GM12872 (cell line): ENCODE results near the gene TSPYL6.

Source experiments
- TF ChIP-seq, protein P1 (sequence below): IDR thresholded peaks from 3 replicates; pipeline ENCODE4 v1.5.1; 2011; ENCODE audit warnings: low read depth, mild to moderate bottlenecking, low read length, moderate library complexity; ENCODE audit not compliant: insufficient read depth

Gene TSPYL6

DNA sequence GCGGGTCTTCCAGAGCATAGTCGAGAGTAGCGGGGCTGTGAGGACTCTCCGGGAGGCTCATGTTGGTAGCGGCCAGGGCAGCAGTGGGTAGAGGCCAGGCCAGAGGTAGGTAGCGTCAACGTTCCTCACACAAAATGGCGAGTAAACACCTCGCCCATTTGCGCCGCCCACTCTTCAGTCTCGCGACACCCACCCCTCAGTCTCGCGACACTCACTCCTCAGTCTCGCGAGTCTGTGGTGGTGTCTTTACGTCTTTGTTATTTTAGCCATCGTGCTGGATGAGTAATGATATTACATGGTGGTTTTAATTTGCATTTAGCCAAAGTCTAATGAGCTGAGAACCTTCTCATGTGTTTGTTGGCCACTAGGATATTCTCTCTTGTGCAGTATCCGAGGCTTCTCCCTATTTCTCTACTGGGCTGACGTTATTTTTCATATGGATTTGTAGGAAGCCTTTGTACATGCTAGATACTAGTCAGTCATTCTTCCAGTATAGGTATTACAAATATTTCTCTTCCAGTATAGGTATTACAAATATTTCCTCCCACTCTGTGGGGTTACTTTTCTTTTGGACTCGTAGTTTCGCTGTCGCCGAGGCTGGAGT, at the start of gene TSPYL6:
TSS of gene TSPYL6 (minus strand) at position 139 of the 604 bp plus-strand sequence. CDS start at position 61, 78 bp downstream.
- TF ChIP-seq, protein P1, sequence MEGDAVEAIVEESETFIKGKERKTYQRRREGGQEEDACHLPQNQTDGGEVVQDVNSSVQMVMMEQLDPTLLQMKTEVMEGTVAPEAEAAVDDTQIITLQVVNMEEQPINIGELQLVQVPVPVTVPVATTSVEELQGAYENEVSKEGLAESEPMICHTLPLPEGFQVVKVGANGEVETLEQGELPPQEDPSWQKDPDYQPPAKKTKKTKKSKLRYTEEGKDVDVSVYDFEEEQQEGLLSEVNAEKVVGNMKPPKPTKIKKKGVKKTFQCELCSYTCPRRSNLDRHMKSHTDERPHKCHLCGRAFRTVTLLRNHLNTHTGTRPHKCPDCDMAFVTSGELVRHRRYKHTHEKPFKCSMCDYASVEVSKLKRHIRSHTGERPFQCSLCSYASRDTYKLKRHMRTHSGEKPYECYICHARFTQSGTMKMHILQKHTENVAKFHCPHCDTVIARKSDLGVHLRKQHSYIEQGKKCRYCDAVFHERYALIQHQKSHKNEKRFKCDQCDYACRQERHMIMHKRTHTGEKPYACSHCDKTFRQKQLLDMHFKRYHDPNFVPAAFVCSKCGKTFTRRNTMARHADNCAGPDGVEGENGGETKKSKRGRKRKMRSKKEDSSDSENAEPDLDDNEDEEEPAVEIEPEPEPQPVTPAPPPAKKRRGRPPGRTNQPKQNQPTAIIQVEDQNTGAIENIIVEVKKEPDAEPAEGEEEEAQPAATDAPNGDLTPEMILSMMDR = no peak

DNA sequence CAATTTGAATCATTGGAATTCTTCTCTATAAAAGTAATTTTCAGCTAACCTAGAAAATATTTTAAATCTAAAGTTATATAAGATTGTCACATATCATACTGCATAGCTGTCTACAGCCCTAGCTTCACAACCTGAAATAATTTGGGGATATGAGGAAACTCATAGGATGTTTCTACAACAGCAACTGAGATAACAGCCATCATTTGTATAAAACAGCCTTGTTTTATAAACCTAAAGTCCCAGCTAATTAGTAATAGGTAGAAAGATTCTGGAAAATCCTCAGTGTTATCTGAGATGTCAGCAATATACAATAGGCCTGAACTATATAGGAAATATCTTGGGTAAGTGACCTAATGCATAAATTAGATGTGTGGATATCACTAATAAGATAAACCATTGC, 47.6 kb upstream of the TSPYL6 start:
- TF ChIP-seq, protein P1 = no peak

DNA sequence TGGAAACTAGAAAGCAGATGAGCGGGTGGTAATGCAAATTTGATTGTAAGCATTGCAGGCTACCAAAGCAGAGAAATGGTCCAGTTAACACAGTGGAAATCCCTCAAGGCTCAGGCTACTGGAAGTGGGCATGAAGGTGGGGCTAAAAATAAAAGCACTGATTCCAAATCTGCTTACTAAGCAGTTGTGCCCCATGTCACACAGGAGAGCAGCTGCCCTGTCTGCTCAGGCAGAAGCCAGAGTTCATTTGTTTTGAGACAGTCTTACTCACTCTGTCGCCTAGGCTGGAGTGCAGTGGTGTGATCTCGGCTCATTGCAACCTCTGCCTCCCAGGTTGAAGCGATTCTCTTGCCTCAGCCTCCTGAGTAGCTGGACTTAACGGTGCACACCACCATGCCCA, 42.5 kb upstream of the TSPYL6 start:
- TF ChIP-seq, protein P1 = no peak

DNA sequence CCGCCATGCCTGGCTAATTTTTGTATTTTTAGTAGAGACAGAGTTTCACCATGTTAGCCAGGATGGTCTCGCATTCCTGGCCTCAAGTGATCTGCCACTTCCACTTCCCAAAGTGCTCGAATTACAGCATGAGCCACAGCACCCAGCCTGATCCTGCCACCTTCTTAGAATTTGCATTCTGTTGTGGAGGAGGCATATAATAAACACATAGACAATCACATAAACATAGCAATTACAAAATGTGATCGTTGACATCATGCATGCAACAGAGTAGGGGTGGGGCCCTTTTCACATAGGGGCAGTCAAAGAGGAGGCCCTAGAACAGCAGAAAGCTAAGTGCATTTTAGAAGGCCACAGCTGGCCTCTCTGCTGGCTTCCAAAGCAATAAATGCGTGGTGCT, 39.9 kb upstream of the TSPYL6 start:
- TF ChIP-seq, protein P1 = no peak

DNA sequence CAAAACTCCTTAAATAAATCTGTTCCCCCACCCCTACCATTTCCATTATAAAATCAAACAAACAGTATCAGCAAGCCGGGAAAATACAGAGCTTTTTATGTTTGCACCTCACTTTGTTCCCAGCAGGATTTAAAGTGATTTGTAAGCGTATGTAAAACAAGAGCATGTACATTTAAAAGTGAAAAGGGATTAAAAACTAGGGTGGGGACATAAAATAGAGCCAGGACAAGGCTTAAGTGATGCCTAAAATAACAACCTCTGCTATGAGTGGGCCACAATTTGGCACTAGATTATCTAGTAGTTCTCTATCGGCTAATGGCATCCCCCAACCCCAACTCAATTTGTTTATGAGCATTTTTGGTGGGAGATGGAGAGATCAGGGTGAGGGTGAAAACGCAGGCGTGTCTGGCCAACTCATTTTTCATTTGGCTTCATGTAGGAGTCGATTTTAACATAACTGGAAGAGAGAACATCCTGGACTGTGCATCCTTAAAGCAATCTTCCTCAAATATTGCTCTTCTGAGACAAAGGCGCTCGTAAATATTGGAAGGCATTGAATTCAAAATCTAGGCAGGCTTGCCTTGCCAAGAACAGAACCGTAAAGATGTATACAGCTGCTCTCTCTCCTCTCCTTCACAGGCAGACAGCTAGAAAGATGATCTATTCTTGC, 34.5 kb upstream of the TSPYL6 start:
- TF ChIP-seq, protein P1 = no peak

DNA sequence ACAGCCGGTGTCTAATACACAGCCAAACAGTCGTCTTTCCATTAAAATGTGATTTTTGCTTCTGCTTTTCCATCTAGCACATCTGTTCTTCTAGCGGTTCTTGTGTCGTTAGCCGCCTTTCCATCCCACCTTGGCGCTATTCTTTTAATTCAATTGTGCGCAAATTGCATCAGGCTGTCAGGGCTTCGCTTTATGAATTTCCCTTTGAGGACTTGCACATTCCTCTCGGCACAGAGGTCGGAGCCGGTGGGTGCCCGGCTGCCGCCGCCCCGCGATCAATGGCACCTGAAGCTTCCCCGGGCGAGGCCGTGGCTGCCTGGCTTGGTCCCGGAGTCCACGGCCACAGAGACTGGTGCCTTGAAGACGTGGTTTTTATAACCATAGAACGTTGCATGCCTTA, 33.9 kb upstream of the TSPYL6 start:
- TF ChIP-seq, protein P1 = no peak

DNA sequence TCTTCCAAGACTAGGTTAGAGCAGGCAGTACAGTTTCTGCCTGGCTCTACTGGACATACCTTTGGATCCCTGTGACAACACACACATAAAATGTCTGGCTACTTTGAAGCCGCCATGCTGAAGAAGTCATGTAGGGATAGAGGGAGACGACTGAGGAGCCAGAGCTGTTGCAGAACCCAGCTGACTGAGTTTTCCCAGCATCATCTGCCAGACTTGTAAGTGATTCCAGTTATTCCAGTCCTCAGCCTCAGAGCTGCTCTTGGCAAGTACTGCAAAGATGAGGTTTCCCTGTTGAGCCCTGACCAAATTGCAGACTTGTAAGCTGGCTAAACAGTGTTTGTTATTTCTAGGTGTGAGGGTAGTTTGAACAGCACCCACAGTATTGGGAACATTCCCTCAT, 31.5 kb upstream of the TSPYL6 start:
- TF ChIP-seq, protein P1 = no peak
